ENCODE results near the gene POLR2M.

Gene POLR2M

GRCh38 chr15:57692709-57693108 is 13.8 kb upstream of the POLR2M start:
- DNase-seq: no peak

GRCh38 chr15:57694279-57694678 is 12.2 kb upstream of the POLR2M start:
- no peak for DNase-seq

- DNase-seq: no peak
These were observed 10.4 kb upstream of the POLR2M start for GRCh38 chr15:57696146-57696545.

DNA sequence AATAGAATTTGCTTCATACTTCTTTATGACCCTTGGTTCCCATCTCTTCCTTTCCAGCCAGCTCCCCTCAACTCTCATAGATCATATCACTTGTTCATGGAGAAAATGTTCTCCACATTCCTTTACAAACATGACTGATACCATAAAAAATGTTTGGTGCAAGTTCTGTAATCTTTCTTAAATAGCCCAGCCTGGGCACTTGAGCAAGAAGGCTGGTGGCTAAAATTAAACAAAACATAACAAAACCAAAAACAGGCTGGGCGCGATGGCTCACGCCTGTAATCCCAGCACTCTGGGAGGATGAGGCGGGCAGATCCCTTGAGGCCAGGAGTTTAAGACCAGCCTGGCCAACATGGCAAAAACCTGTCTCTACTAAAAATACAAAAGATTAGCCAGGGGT is 8.9 kb upstream of the POLR2M start:
- DNase-seq: no peak

GRCh38 chr15:57698243-57698642 is 8.3 kb upstream of the POLR2M start:
- DNase-seq: no peak

DNA sequence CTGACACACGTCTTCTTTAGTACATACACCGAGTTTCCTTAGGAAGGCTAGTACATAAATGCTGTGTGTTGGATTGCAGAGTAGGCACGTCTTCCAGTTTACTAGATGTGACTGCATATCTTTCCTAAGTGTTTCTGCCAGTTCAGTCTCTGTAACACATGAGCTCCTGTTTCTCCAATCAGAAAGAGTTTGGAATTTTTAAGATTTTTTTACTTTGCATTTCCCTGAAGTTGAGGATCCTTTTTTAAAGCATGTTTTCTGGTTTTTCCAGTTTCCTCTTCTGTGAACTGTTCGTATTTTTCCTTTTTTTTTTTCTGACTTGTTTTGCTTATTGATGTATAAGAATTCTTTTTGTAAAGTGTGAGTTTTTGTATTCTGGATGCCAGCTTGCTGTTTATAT is 7.5 kb upstream of the POLR2M start:
- no peak for DNase-seq

GRCh38 chr15:57703387-57703786 is 3.1 kb upstream of the POLR2M start:
- no peak for DNase-seq

DNA sequence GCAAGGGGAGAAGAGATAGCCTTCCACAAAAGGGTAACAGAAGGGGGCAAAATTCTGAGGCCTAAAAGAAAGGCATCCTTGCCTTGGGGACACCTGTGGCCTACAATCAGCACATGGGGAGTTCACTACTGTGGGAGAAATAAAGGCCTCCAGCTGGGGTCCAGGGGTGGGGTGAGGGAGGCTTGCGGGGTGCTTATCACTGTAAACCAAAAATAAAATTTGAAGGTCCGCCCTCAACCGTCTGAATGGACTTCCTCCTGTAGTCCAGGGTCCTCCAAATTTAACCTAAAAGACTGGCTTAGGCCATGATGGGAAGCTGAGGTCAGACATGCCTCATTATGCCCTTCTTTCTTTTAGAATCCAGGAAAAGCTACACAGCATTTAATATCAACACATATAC is 2.1 kb upstream of the POLR2M start:
- DNase-seq: no peak

- DNase-seq: no peak
These were observed 639 bp upstream of the POLR2M start for GRCh38 chr15:57705746-57706404.

DNA sequence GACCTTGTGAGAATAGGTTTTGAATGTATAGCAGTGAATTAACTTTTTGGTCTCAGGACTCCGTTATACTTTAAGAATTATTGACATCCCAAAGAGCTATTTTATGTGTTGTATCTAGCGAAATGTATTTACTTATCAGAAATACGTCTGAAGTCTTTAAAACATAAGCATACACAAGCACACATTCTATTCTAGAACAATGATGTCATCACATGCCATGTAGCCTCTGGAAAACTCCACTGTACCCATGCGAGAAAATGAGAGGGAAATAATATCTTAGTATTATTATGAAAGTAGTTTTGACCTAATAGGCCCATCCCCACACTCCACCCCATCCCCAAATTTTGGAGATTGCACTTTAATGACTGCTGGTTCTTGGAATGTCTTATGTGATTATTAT is 1.5 kb downstream of the POLR2M start:
- DNase-seq: no peak

GRCh38 chr15:57718309-57718708 is 11.8 kb downstream of the POLR2M start:
- DNase-seq: no peak

DNA sequence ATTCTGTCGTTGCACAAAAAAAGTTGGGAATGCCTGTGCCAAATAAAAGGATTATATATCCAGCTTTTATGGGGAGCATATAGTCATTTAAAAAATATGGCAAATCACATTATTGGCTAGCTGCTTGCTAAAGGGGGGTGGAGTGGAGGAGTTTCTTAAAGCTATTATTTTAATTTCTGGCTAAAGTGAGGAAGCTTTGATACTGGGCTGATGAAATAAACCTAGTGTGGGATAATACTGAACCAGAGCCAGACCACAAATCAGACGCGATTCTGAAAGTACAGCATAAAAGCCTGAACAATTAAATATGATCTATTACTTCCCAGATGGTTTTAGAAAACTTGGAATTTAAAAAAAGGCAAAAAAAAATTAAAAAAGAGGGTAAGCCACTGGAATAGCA is 14.4 kb downstream of the POLR2M start:
- DNase-seq: no peak

- DNase-seq: no peak
These were observed 19.9 kb downstream of the POLR2M start for GRCh38 chr15:57726411-57726810.

DNA sequence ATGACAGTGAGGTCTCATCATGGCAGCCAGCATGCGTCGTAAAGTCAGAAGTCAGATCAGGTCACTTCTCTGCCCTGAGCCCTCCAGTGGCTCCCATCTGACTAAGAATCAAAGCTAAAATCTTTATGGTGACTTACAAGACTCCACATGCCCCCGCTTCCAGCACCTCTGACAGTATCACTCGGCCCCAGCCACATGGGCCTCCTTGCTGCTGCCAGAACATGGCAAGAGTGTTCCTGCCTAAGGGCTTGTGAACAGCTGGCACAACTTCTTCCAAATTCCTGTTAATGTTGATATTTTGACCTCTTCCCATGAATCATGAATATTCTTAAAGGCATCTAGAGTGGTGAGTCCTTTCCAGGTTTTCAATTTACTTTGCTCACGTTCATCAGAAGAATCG is 20.5 kb downstream of the POLR2M start:
- DNase-seq: no peak

DNA sequence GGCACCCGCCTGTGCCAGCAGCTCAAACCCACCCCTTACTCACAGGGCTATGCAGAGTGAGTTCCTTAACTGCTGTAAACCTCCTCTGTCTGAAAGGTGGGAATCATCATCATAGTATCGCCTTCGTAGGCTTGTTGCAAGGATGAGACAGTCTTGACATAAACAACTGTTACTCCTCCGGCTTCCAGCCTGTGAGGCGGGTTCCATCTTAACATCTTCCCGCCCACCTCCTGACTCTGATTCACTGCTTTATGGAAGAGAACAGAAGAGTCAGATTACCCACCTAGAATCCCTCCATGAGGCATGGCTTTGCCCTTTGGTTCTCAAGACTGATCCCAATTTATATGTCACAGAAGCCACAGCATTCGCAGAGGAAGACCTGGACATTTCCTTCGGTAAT is 21.9 kb downstream of the POLR2M start:
- no peak for DNase-seq

GRCh38 chr15:57730876-57731275 is 24.4 kb downstream of the POLR2M start:
- no peak for DNase-seq

GRCh38 chr15:57731530-57732103 is 25.1 kb downstream of the POLR2M start:
- no peak for DNase-seq

- peak; percentile 17 for DNase-seq
These were observed 26.2 kb downstream of the POLR2M start for GRCh38 chr15:57732526-57733331.

GRCh38 chr15:57734860-57735259 is 28.3 kb downstream of the POLR2M start:
- no peak for DNase-seq

DNA sequence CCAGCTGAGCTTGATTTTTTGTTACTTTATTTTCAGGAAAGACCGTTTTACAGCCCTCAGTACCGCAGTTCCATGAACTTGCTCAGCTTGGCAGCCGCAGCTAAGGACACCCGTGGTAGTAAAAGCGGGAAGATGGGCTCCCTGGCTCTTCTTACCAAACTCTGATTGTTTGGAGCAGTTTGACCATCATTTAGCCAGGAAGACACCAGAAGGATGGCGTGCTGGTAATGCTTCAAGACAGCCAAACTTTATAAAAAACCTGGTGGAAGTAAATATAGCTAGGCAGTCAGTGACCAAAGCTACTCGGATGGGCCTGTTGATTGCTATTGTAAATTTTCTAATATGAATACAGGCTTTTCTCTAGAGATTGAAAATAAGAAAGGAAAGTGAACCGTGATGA is 28.9 kb downstream of the POLR2M start:
- no peak for DNase-seq

- DNase-seq: no peak
These were observed 29.4 kb downstream of the POLR2M start for GRCh38 chr15:57735891-57736290.

GRCh38 chr15:57736591-57736990 is 30.1 kb downstream of the POLR2M start:
- DNase-seq: no peak

GRCh38 chr15:57738734-57739237 is 32.3 kb downstream of the POLR2M start:
- no peak for DNase-seq

- no peak for DNase-seq
These were observed 33.5 kb downstream of the POLR2M start for GRCh38 chr15:57740048-57740447.
